ENCODE measurements around the gene ACSBG1.
A peak's percentile ranks its signal among the peaks of the same experiment; 100 is the strongest.

The ACSBG1 gene

GRCh38 chr15:78133801-78134200 is 100.6 kb downstream of the ACSBG1 start:
- no peak for FAIRE-seq
- no peak for DNase-seq (ENCODE audit: low spot score)

GRCh38 chr15:78131295-78132061 is 102.9 kb downstream of the ACSBG1 start, which contains the start of gene CIB2:
TSS of gene CIB2 (minus strand) at chr15:78131445. CDS start at chr15:78131215, 230 bp downstream.
- peak; percentile 96 for DNase-seq (ENCODE audit: low spot score)
- peak; percentile 42 for FAIRE-seq

- FAIRE-seq (no peak), DNase-seq (ENCODE audit: low spot score) (no peak)
These were observed 103.7 kb downstream of the ACSBG1 start for GRCh38 chr15:78130466-78131294.

GRCh38 chr15:78129751-78130287 is 104.5 kb downstream of the ACSBG1 start:
- DNase-seq (ENCODE audit: low spot score) (no peak), FAIRE-seq (no peak)

GRCh38 chr15:78129077-78129750 is 105.2 kb downstream of the ACSBG1 start:
- DNase-seq (ENCODE audit: low spot score) (peak; percentile 21), FAIRE-seq (no peak)

- no peak for FAIRE-seq
- DNase-seq (ENCODE audit: low spot score) = no peak
These were observed 106.5 kb downstream of the ACSBG1 start for GRCh38 chr15:78127882-78128281.

- FAIRE-seq (no peak), DNase-seq (ENCODE audit: low spot score) (no peak)
These were observed 109.1 kb downstream of the ACSBG1 start for GRCh38 chr15:78125267-78125666.

- FAIRE-seq (no peak), DNase-seq (ENCODE audit: low spot score) (no peak)
These were observed 113.8 kb downstream of the ACSBG1 start for GRCh38 chr15:78120523-78120922.
